Transverse colon (tissue), 4 donors: ENCODE results near the gene TMEM178B. TPM values are rescaled to one million over a fixed set of nuclear protein-coding genes. Genes with fewer than 3 reads are reported as not detected.

Experiments used
- DNase-seq: peaks from one replicate; pipeline ENCODE4 v3.0.0-alpha.2; 2019
- H3K27ac ChIP-seq, 4 donors: fragments of 200-600 bp; sonication (generic); 2 replicates each; pipeline ENCODE4 v1.5.1; 2016 to 2018; ENCODE audit warnings: inconsistent platforms in 4 of 4
- H3K27me3 ChIP-seq: fragments of 200-600 bp; sonication (generic); 2 replicates; pipeline ENCODE4 v1.5.1; 2017; ENCODE audit warnings: inconsistent platforms
- H3K36me3 ChIP-seq, 4 donors: fragments of 200-600 bp; sonication (generic); 2 replicates each; pipeline ENCODE4 v1.5.1; 2017 to 2019; ENCODE audit warnings: inconsistent platforms in 4 of 4
- H3K4me1 ChIP-seq, 4 donors: fragments of 200-600 bp; sonication (generic); 2 replicates each; pipeline ENCODE4 v1.5.1; 2017 to 2020; ENCODE audit warnings: inconsistent platforms in 4 of 4
- H3K4me3 ChIP-seq, 4 donors: fragments of 200-600 bp; sonication (generic); 1 replicate in 1 of 4; 2 replicates in 3 of 4; pipeline versions ENCODE4 v1.5.1 to v1.6.1; 2017 to 2019; ENCODE audit warnings: inconsistent platforms in 4 of 4
- H3K9me3 ChIP-seq, 2 donors: fragments of 200-600 bp; sonication (generic); 2 replicates each; pipeline ENCODE4 v1.5.1; 2017 to 2019; ENCODE audit warnings: inconsistent platforms in 2 of 2
- CTCF ChIP-seq, 5 experiments: fragments of 200-600 bp in 3 of 5; fragments of 450-650 bp in 2 of 5; sonication (generic) in 3 of 5; IDR thresholded peaks; 1 replicate in 2 of 5; 2 replicates in 3 of 5; pipeline ENCODE4 v1.5.1; 2016 to 2017; ENCODE audit warnings: antibody characterized with exemption in 5 of 5, inconsistent platforms in 3 of 5, mild to moderate bottlenecking in 2 of 5, moderate library complexity in 1 of 5
- EP300 ChIP-seq: sonication (generic); formaldehyde crosslinking; IDR thresholded peaks from one replicate; pipeline ENCODE4 v1.6.1; 2017; ENCODE audit warnings: antibody characterized with exemption, low read depth
- POLR2A ChIP-seq: fragments of 450-650 bp; IDR thresholded peaks from one replicate; pipeline ENCODE4 v1.6.1; 2016; ENCODE audit warnings: antibody characterized with exemption, mild to moderate bottlenecking, moderate library complexity
- POLR2AphosphoS5 ChIP-seq, 3 donors: sonication (generic); formaldehyde crosslinking; IDR thresholded peaks; one replicate each; pipeline ENCODE4 v1.6.1; 2016; ENCODE audit warnings: antibody characterized with exemption in 3 of 3
- WGBS, 2 donors: methylation state at CpG; one replicate each; pipeline ENCODE4 v1.1.5; 2018; ENCODE audit warnings: low coverage in 1 of 2; 5-methylcytosine and 5-hydroxymethylcytosine counted together
- in situ Hi-C, 4 donors: fragments of 200-750 bp; cut with MboI; loops; one replicate each; pipeline versions ENCODE4 v1.15.0 to v1.15.1; 2017; ENCODE audit warnings: low sequenced_read_pairs in 3 of 4, low pct_ligation_motif_present in 1 of 4, low pct_unique_long_range_greater_than_20kb in 1 of 4
- intact Hi-C: fragments of 100-400 bp; cut with DNase I; formaldehyde crosslinking; loops from one replicate; pipeline ENCODE4 v1.15.1; 2023; ENCODE audit warnings: low total_unique reads
- total RNA-seq, 4 donors: library from RNA; depleted of rRNA; stranded (reverse); fragments of >200 nt; gene quantifications; one replicate each; pipeline ENCODE4 v1.1.0, GENCODE V29; 2016

TMEM178B gene
- total RNA-seq, 4 donors from 2014 or later: 0.32 to 0.82 (median 0.39) TPM

GRCh38 chr7:141478845-141479244 lies 405.0 kb downstream of the TMEM178B start:
- Histone ChIP-seq H3K9me3 (no peaks in the 10 kb centered on the region), H3K27me3 (no peaks in the 10 kb centered on the region), H3K4me3 (no peak overlapping the region), H3K4me1 (no peaks in the 10 kb centered on the region), H3K27ac (no peak overlapping the region), H3K36me3 (no peaks in the 10 kb centered on the region)
- 80 to 84% methylated on average over 1 to 4 of the region's 4 CpGs for WGBS, 2 donors
- intact Hi-C loops (no loop called here), in situ Hi-C loops (no loop called here)
- TF ChIP-seq CTCF (IDR thresholded peaks at IDR 0.05) (no peak), EP300 (no peak), POLR2A (no peak), POLR2AphosphoS5 (IDR thresholded peaks at IDR 0.05) (no peak)
- no peak for DNase-seq

GRCh38 chr7:141480953-141481352 lies 407.1 kb downstream of the TMEM178B start:
- no peak overlapping the region for H3K4me3 ChIP-seq
- no peaks in the 10 kb centered on the region for H3K36me3 ChIP-seq
- H3K27ac ChIP-seq: no peak overlapping the region
- no peaks in the 10 kb centered on the region for H3K9me3 ChIP-seq
- no peak for DNase-seq
- no peaks in the 10 kb centered on the region for H3K27me3 ChIP-seq
- WGBS, 2 donors: 67 to 89% methylated on average over 3 to 9 of the region's 9 CpGs
- H3K4me1 ChIP-seq: no peaks in the 10 kb centered on the region
- intact Hi-C loops: no loop called here
- TF ChIP-seq POLR2A (no peak), EP300 (no peak), POLR2AphosphoS5 (IDR thresholded peaks at IDR 0.05) (no peak), CTCF (IDR thresholded peaks at IDR 0.05) (no peak)
- in situ Hi-C loops: no loop called here

GRCh38 chr7:141481971-141482370 lies 408.1 kb downstream of the TMEM178B start:
- Histone ChIP-seq H3K27me3 (no peaks in the 10 kb centered on the region), H3K4me3 (no peak overlapping the region), H3K9me3 (no peaks in the 10 kb centered on the region), H3K4me1 (no peaks in the 10 kb centered on the region), H3K36me3 (no peaks in the 10 kb centered on the region), H3K27ac (no peak overlapping the region)
- DNase-seq: no peak
- TF ChIP-seq POLR2A (no peak), POLR2AphosphoS5 (IDR thresholded peaks at IDR 0.05) (no peak), CTCF (IDR thresholded peaks at IDR 0.05) (no peak), EP300 (no peak)
- 73 to 78% methylated on average over 3 to 5 of the region's 5 CpGs for WGBS, 2 donors
- intact Hi-C loops: no loop called here
- in situ Hi-C loops: no loop called here

DNA sequence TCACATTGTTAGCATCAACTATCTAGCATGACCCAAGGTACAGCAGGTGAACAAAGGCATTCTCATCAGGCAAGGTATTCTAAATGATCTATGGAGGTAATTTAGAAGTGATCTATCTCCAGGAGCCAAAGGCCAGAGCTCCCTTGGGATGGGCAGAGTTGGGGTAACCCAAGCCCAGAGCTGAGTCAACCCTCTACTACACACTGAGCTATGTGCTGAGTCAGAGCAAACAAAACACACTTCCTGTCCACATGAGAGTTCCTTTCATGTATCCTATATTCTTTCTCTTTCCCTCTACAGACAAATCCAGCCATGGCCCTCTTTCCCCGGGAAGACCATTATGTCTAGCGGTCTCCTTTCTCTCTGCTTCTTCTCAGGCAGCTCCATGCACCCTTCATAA lies 409.2 kb downstream of the TMEM178B start:
- Histone ChIP-seq H3K27ac (no peak overlapping the region), H3K4me3 (no peak overlapping the region), H3K9me3 (no peaks in the 10 kb centered on the region), H3K27me3 (no peaks in the 10 kb centered on the region), H3K36me3 (no peaks in the 10 kb centered on the region), H3K4me1 (no peaks in the 10 kb centered on the region)
- 81 to 93% methylated on average over 2 of the region's 2 CpGs for WGBS, 2 donors
- no peak for DNase-seq
- TF ChIP-seq CTCF (IDR thresholded peaks at IDR 0.05) (no peak), POLR2AphosphoS5 (IDR thresholded peaks at IDR 0.05) (no peak), EP300 (no peak), POLR2A (no peak)
- in situ Hi-C loops (no loop called here), intact Hi-C loops (no loop called here)
